Natural killer cell (primary cell): ENCODE measurements around the gene LRCH1. TPM values are rescaled to one million over a fixed set of nuclear protein-coding genes. Genes with fewer than 3 reads are reported as not detected.

ENCODE experiments used
- ATAC-seq, 3 donors: fragments of 150-1000 bp in 2 of 3; fragments of 200-7000 bp in 1 of 3; cut with Tn5 transposase; 1 replicate in 1 of 3; 2 replicates in 2 of 3; pipeline ENCODE4 v1.10.0; 2021; ENCODE audit warnings: mild to moderate bottlenecking in 2 of 3, moderate library complexity in 2 of 3
- DNase-seq, 2 donors: peaks; one replicate each; pipeline versions ENCODE4 v3.0.0 to v3.0.0-alpha.2; 2013 to 2021; ENCODE audit warnings: mixed read lengths in 1 of 2
- H3K27ac ChIP-seq: one replicate; pipeline ENCODE4 v1.5.1; 2013; ENCODE audit warnings: mild to moderate bottlenecking, low read length
- H3K27me3 ChIP-seq: one replicate; pipeline ENCODE4 v1.6.1; 2013; ENCODE audit warnings: low read length; ENCODE audit not compliant: control insufficient read depth, insufficient read depth
- H3K36me3 ChIP-seq: one replicate; pipeline ENCODE4 v1.6.1; 2013; ENCODE audit warnings: low read length; ENCODE audit not compliant: control insufficient read depth, insufficient read depth
- H3K4me1 ChIP-seq: one replicate; pipeline ENCODE4 v1.6.1; 2013; ENCODE audit warnings: low read length; ENCODE audit not compliant: control insufficient read depth, insufficient read depth
- H3K4me3 ChIP-seq: one replicate; pipeline ENCODE4 v1.5.1; 2013; ENCODE audit warnings: low read length
- H3K9me3 ChIP-seq: one replicate; pipeline ENCODE4 v1.6.1; 2013; ENCODE audit warnings: low read length; ENCODE audit not compliant: control insufficient read depth, insufficient read depth
- H3K27ac Mint-ChIP-seq, 2 donors: one replicate each; pipeline ENCODE4 v1.8.0; 2022; ENCODE audit warnings: mild to moderate bottlenecking in 2 of 2, mixed read lengths in 2 of 2, moderate library complexity in 1 of 2
- H3K27me3 Mint-ChIP-seq, 2 donors: one replicate each; pipeline ENCODE4 v1.8.0; 2022; ENCODE audit warnings: low read depth in 2 of 2, mixed read lengths in 2 of 2
- H3K36me3 Mint-ChIP-seq: one replicate; pipeline ENCODE4 v1.8.0; 2022; ENCODE audit warnings: mixed read lengths
- H3K4me1 Mint-ChIP-seq, 2 donors: one replicate each; pipeline ENCODE4 v1.8.0; 2022; ENCODE audit warnings: mixed read lengths in 2 of 2
- H3K4me3 Mint-ChIP-seq: one replicate; pipeline ENCODE4 v1.8.0; 2022; ENCODE audit warnings: mild to moderate bottlenecking, moderate library complexity, mixed read lengths
- H3K9me3 Mint-ChIP-seq, 2 donors: one replicate each; pipeline ENCODE4 v1.8.0; 2022; ENCODE audit warnings: mixed read lengths in 2 of 2
- WGBS: methylation state at CpG from one replicate; pipeline ENCODE4 v1.1.7; 2013; ENCODE audit warnings: missing lambda C conversion rate; ENCODE audit not compliant: insufficient coverage; 5-methylcytosine and 5-hydroxymethylcytosine counted together
- intact Hi-C: fragments of 100-400 bp; cut with micrococcal nuclease; formaldehyde crosslinking; loops from one replicate; pipeline ENCODE4 v1.14.2; 2022
- total RNA-seq, 4 donors: library from RNA; stranded (reverse); fragments of 120-200 nt in 1 of 4; gene quantifications; one replicate each; pipeline versions ENCODE4 v1.2.3 to v1.2.4, GENCODE V29; 2013 to 2022
- TF ChIP-seq, protein P1 (sequence below): fragments of 200-600 bp; IDR thresholded peaks from one replicate; pipeline ENCODE4 v1.8.0; 2022; ENCODE audit warnings: antibody characterized with exemption

Gene LRCH1
- total RNA-seq, 3 donors from 2014 or later (not counting 1 experiment from before 2014, with no cell fraction given) = 23.7 to 32.2 (median 29.6) TPM

DNA sequence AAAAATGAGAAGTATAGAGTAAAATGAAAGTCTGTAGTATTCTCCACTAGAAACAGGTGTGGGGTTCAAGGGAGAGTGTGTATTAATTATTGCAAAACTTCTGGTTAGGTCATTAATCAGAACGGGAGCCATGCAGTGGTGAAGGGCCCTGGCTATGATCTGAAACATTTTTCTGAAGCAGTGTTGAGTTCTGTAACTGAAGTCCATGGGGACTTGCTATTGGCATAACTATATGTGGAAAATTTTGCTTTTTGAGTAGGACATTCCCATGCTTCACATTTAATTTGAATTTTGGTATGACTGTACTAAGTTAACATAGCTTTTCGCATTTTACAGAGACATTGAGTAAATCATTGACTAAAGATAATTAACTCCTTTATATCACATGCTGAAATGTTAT, 67.5 kb downstream of the LRCH1 start:
- H3K27me3 Mint-ChIP-seq = no peaks in the 10 kb centered on the region
- ATAC-seq (no peak), DNase-seq (no peak)
- Histone ChIP-seq H3K27ac (no peak overlapping the region), H3K4me3 (no peak overlapping the region), H3K27me3 (no peaks in the 10 kb centered on the region), H3K9me3 (no peaks in the 10 kb centered on the region), H3K4me1 (peaks cover 7% of the 10 kb centered on the region), H3K36me3 (no peaks in the 10 kb centered on the region)
- TF ChIP-seq, protein P1, sequence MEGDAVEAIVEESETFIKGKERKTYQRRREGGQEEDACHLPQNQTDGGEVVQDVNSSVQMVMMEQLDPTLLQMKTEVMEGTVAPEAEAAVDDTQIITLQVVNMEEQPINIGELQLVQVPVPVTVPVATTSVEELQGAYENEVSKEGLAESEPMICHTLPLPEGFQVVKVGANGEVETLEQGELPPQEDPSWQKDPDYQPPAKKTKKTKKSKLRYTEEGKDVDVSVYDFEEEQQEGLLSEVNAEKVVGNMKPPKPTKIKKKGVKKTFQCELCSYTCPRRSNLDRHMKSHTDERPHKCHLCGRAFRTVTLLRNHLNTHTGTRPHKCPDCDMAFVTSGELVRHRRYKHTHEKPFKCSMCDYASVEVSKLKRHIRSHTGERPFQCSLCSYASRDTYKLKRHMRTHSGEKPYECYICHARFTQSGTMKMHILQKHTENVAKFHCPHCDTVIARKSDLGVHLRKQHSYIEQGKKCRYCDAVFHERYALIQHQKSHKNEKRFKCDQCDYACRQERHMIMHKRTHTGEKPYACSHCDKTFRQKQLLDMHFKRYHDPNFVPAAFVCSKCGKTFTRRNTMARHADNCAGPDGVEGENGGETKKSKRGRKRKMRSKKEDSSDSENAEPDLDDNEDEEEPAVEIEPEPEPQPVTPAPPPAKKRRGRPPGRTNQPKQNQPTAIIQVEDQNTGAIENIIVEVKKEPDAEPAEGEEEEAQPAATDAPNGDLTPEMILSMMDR = no peak
- 67% methylated on average over 1 of the region's 2 CpGs for WGBS
- no peak overlapping the region for H3K27ac Mint-ChIP-seq
- no peak overlapping the region for H3K4me3 Mint-ChIP-seq
- H3K9me3 Mint-ChIP-seq = no peaks in the 10 kb centered on the region
- intact Hi-C loops = no loop called here
- no peaks in the 10 kb centered on the region for H3K36me3 Mint-ChIP-seq
- H3K4me1 Mint-ChIP-seq = peaks cover 52 to 77% of the 10 kb centered on the region in 2 donors

GRCh38 chr13:46621133-46621532, 68.2 kb downstream of the LRCH1 start:
- H3K4me1 ChIP-seq = peaks cover 11% of the 10 kb centered on the region
- no peaks in the 10 kb centered on the region for H3K9me3 ChIP-seq
- no peak for ATAC-seq
- Mint-ChIP-seq H3K27ac (no peak overlapping the region), H3K4me3 (no peak overlapping the region), H3K4me1 (peaks cover 52 to 77% of the 10 kb centered on the region in 2 donors), H3K27me3 (no peaks in the 10 kb centered on the region), H3K9me3 (no peaks in the 10 kb centered on the region), H3K36me3 (no peaks in the 10 kb centered on the region)
- DNase-seq = no peak
- H3K27me3 ChIP-seq = no peaks in the 10 kb centered on the region
- intact Hi-C loops = no loop called here
- WGBS = no CpG with 5 or more reads among the region's 2 CpGs
- no peak overlapping the region for H3K27ac ChIP-seq
- TF ChIP-seq, protein P1 = no peak
- no peaks in the 10 kb centered on the region for H3K36me3 ChIP-seq
- H3K4me3 ChIP-seq = no peak overlapping the region

- H3K27me3 Mint-ChIP-seq = no peaks in the 10 kb centered on the region
- Histone ChIP-seq H3K27ac (no peak overlapping the region), H3K36me3 (no peaks in the 10 kb centered on the region), H3K9me3 (no peaks in the 10 kb centered on the region), H3K27me3 (no peaks in the 10 kb centered on the region), H3K4me1 (peaks cover 11% of the 10 kb centered on the region), H3K4me3 (no peak overlapping the region)
- TF ChIP-seq, protein P1 = no peak
- DNase-seq = no peak
- H3K27ac Mint-ChIP-seq = no peak overlapping the region
- no peak for ATAC-seq
- no peaks in the 10 kb centered on the region for H3K9me3 Mint-ChIP-seq
- H3K36me3 Mint-ChIP-seq = no peaks in the 10 kb centered on the region
- H3K4me3 Mint-ChIP-seq = no peak overlapping the region
- WGBS = 60% methylated on average over 1 of the region's 4 CpGs
- intact Hi-C loops = no loop called here
- peaks cover 51 to 76% of the 10 kb centered on the region in 2 donors for H3K4me1 Mint-ChIP-seq
Measured at GRCh38 chr13:46621792-46622629, 69.0 kb downstream of the LRCH1 start.
